Left cardiac atrium (tissue), 4 donors: Measurements from ENCODE around the gene NUMBL. TPM values are rescaled to one million over a fixed set of nuclear protein-coding genes. Genes with fewer than 3 reads are reported as not detected.
A peak's percentile ranks its signal among the peaks of the same experiment; 100 is the strongest.
"Not testable (repeated sequence)": the region's sequence is repeated elsewhere in the genome, so short reads cannot be mapped to it uniquely, and the experiment has no call there.

Experiments
- ATAC-seq, 2 donors: fragments of 200-7000 bp; cut with Tn5 transposase; one replicate each; pipeline ENCODE4 v1.9.1; 2020; ENCODE audit warnings: mild to moderate bottlenecking in 2 of 2, moderate library complexity in 2 of 2
- DNase-seq: peaks from one replicate; pipeline ENCODE4 v3.0.0-alpha.2; 2020
- intact Hi-C, 2 donors: fragments of 100-400 bp; cut with DNase I; formaldehyde crosslinking; loops; one replicate each; pipeline versions ENCODE4 v1.14.1 to v1.15.1; 2022 to 2023
- total RNA-seq, 2 donors: library from RNA; stranded (reverse); fragmentation: NEBNext Ultra II Directional; extraction: Animal tissue kit (Norgen Biotek cat#: 25700); gene quantifications; one replicate each; pipeline ENCODE4 v1.2.1, GENCODE V29; 2021
- donor health status: DM: no; HTN: yes; CAD: no.
- donor health status: DM: no; HTN: yes; CAD: no; lungs with severe emphysema.
- donor health status: DM: yes; HTN: yes; CAD: no.
- donor health status: Dilated cardiomyopathy.

The NUMBL gene
- total RNA-seq, 2 donors from 2014 or later: 17.6 to 24.6 TPM

GRCh38 chr19:40674291-40674690, 16.2 kb downstream of the NUMBL start:
- intact Hi-C loops: no loop called here
- ATAC-seq (no peak), DNase-seq (no peak)

- ATAC-seq: no peak
- intact Hi-C loops: no loop called here
- no peak for DNase-seq
Measured at GRCh38 chr19:40673397-40673796, 17.1 kb downstream of the NUMBL start.

GRCh38 chr19:40672573-40673299, 17.7 kb downstream of the NUMBL start:
- intact Hi-C loops: no loop called here
- ATAC-seq (no peak), DNase-seq (no peak)

- DNase-seq: no peak
- intact Hi-C loops: no loop called here
- no peak for ATAC-seq
Measured at GRCh38 chr19:40672038-40672437, 18.4 kb downstream of the NUMBL start.

GRCh38 chr19:40671404-40671803, 19.0 kb downstream of the NUMBL start:
- ATAC-seq (peak; percentile 65 to 71), DNase-seq (peak; percentile 63)
- intact Hi-C loops: no loop called here

GRCh38 chr19:40668991-40669614, 21.3 kb downstream of the NUMBL start:
- intact Hi-C loops: loop anchor here in 1 of 2 donors (10.0 kb wide), 1 partner anchor 136 kb away; no protein-coding TSS in a partner anchor
- ATAC-seq (no peak), DNase-seq (no peak)

GRCh38 chr19:40667602-40668001, 22.8 kb downstream of the NUMBL start:
- no peak for DNase-seq
- intact Hi-C loops: loop anchor here in 1 of 2 donors (10.0 kb wide), 1 partner anchor 137 kb away; no protein-coding TSS in a partner anchor
- no peak for ATAC-seq

- ATAC-seq (no peak), DNase-seq (no peak)
- intact Hi-C loops: loop anchor here in 1 of 2 donors (10.0 kb wide), 1 partner anchor 138 kb away; no protein-coding TSS in a partner anchor
Measured at GRCh38 chr19:40666803-40667438, 23.5 kb downstream of the NUMBL start.

- ATAC-seq (peak; percentile 1 to 42), DNase-seq (no peak)
- intact Hi-C loops: loop anchor here (2.0 to 10.0 kb wide), 5 partner anchors 38 to 481 kb away; no protein-coding TSS in a partner anchor
Measured at GRCh38 chr19:40663695-40664692, 26.5 kb downstream of the NUMBL start.

GRCh38 chr19:40662925-40663694, 27.3 kb downstream of the NUMBL start:
- DNase-seq: peak; percentile 93
- peak; percentile 86 to 87 for ATAC-seq

GRCh38 chr19:40661616-40662015, 28.8 kb downstream of the NUMBL start:
- DNase-seq: no peak
- no peak for ATAC-seq
- intact Hi-C loops: loop anchor here (2.0 to 10.0 kb wide), 5 partner anchors 41 to 483 kb away; no protein-coding TSS in a partner anchor

More at GRCh38 chr19:40662925-40663694, 27.3 kb downstream of the NUMBL start:
- intact Hi-C loops: loop anchor here (2.0 to 10.0 kb wide), 5 partner anchors 39 to 482 kb away; no protein-coding TSS in a partner anchor

- intact Hi-C loops: no loop called here
- DNase-seq (no peak), ATAC-seq (no peak)
Measured at GRCh38 chr19:40659566-40659965, 30.9 kb downstream of the NUMBL start.

GRCh38 chr19:40659116-40659515, 31.3 kb downstream of the NUMBL start:
- no peak for ATAC-seq
- no peak for DNase-seq
- intact Hi-C loops: no loop called here

GRCh38 chr19:40658031-40658430, 32.4 kb downstream of the NUMBL start:
- ATAC-seq: no peak
- DNase-seq: no peak
- intact Hi-C loops: no loop called here

- DNase-seq, ATAC-seq, intact Hi-C loops: not testable (repeated sequence)
Measured at GRCh38 chr19:40655684-40656083, 34.8 kb downstream of the NUMBL start.

GRCh38 chr19:40652303-40652702, 38.1 kb downstream of the NUMBL start:
- intact Hi-C loops, ATAC-seq: not testable (repeated sequence)

GRCh38 chr19:40650749-40651305, 39.6 kb downstream of the NUMBL start:
- DNase-seq (no peak), ATAC-seq (peak; percentile 23 to 43)
- intact Hi-C loops: no loop called here

More at GRCh38 chr19:40652303-40652702, 38.1 kb downstream of the NUMBL start:
- not testable (repeated sequence) for DNase-seq
